IMR-90 (cell line): ENCODE measurements around the gene TGFBRAP1. TPM values are rescaled to one million over a fixed set of nuclear protein-coding genes. Genes with fewer than 3 reads are reported as not detected.

Experiments
- ATAC-seq: fragments of 200-7000 bp; cut with Tn5 transposase; 2 replicates; pipeline ENCODE4 v1.9.1; 2020; ENCODE audit warnings: low read depth, mild to moderate bottlenecking, moderate library complexity
- BruUV-seq: library from RNA; stranded (reverse); fragments of 400-500 nt; replicated peaks from 2 replicates; lab custom pipeline; 2021; lab: Mats Ljungman, UMichigan
- CTCF ChIA-PET: fragments of 300-600 bp; formaldehyde crosslinking; extraction: SDS; loops from one replicate; lab custom pipeline; 2021; ENCODE audit warnings: antibody characterized with exemption; lab: Yijun Ruan, JAX
- POLR2A ChIA-PET: fragments of 300-600 bp; sonication (Branson Sonifier 250); formaldehyde crosslinking; loops from one replicate; lab custom pipeline; 2022; ENCODE audit warnings: antibody characterized with exemption; ENCODE audit not compliant: unreplicated experiment; lab: Charles Lee
- DNase-seq: peaks from one replicate; pipeline ENCODE4 v3.0.0; 2013
- H2AFZ ChIP-seq: replicated peaks from 2 replicates; pipeline ENCODE3; 2013; ENCODE audit warnings: low read length, mild to moderate bottlenecking; ENCODE audit not compliant: poor library complexity
- H2AK5ac ChIP-seq: 2 replicates; pipeline ENCODE4 v1.6.1; 2013; ENCODE audit warnings: low read depth, low read length, inconsistent platforms
- H2AK9ac ChIP-seq: replicated peaks from 2 replicates; pipeline ENCODE3; 2013; ENCODE audit warnings: mild to moderate bottlenecking, low read depth, low read length, moderate library complexity; ENCODE audit not compliant: poor library complexity
- H2BK120ac ChIP-seq: 2 replicates; pipeline ENCODE4 v1.6.1; 2013; ENCODE audit warnings: low read depth, low read length, inconsistent platforms
- H2BK15ac ChIP-seq: 3 replicates; pipeline ENCODE4 v1.6.1; 2013; ENCODE audit warnings: low read depth, low read length, inconsistent platforms
- H2BK20ac ChIP-seq: 2 replicates; pipeline ENCODE4 v1.6.1; 2013; ENCODE audit warnings: low read depth, mild to moderate bottlenecking, inconsistent platforms, low read length, moderate library complexity
- H2BK5ac ChIP-seq: 2 replicates; pipeline ENCODE4 v1.6.1; 2013; ENCODE audit warnings: mild to moderate bottlenecking, low read depth, low read length, inconsistent platforms; ENCODE audit not compliant: poor library complexity, severe bottlenecking
- H3K14ac ChIP-seq: replicated peaks from 2 replicates; pipeline ENCODE4 v1.6.1; 2013; ENCODE audit warnings: low read depth, low read length, inconsistent platforms
- H3K18ac ChIP-seq: 2 replicates; pipeline ENCODE4 v1.6.1; 2013; ENCODE audit warnings: low read depth, low read length, control low read depth
- H3K23ac ChIP-seq: 2 replicates; pipeline ENCODE4 v1.6.1; 2013; ENCODE audit warnings: low read depth, low read length, inconsistent platforms
- H3K27ac ChIP-seq: 2 replicates; pipeline ENCODE4 v1.5.1; 2013; ENCODE audit warnings: mild to moderate bottlenecking, control low read depth, low read length; ENCODE audit not compliant: insufficient read depth
- H3K27me3 ChIP-seq: 2 replicates; pipeline ENCODE4 v1.6.1; 2013; ENCODE audit warnings: low read length; ENCODE audit not compliant: control insufficient read depth, insufficient read depth
- H3K36me3 ChIP-seq: 2 replicates; pipeline ENCODE4 v1.6.1; 2013; ENCODE audit warnings: low read length, mixed read lengths; ENCODE audit not compliant: control insufficient read depth, insufficient read depth
- H3K4ac ChIP-seq: 2 replicates; pipeline ENCODE4 v1.6.1; 2013; ENCODE audit warnings: low read depth, low read length, inconsistent platforms
- H3K4me1 ChIP-seq: 2 replicates; pipeline ENCODE4 v1.6.1; 2013; ENCODE audit warnings: low read length, mixed read lengths; ENCODE audit not compliant: control insufficient read depth, insufficient read depth
- H3K4me2 ChIP-seq: 2 replicates; pipeline ENCODE4 v1.6.1; 2013; ENCODE audit warnings: low read depth, mild to moderate bottlenecking, control low read depth, low read length, moderate library complexity
- H3K4me3 ChIP-seq: 2 replicates; pipeline ENCODE4 v1.5.1; 2013; ENCODE audit warnings: low read depth, mild to moderate bottlenecking, control low read depth, low read length, moderate library complexity; ENCODE audit not compliant: insufficient read depth
- H3K56ac ChIP-seq: 2 replicates; pipeline ENCODE4 v1.6.1; 2013; ENCODE audit warnings: low read length, inconsistent platforms; ENCODE audit not compliant: insufficient read depth; ENCODE audit errors: extremely low read depth
- H3K79me1 ChIP-seq, 2 experiments: 2 replicates each; pipeline ENCODE4 v1.6.1; 2013; ENCODE audit warnings: low read length in 2 of 2, inconsistent platforms in 1 of 2, low read depth in 1 of 2
- H3K9ac ChIP-seq: 2 replicates; pipeline ENCODE4 v1.6.1; 2013; ENCODE audit warnings: low read depth, low read length, control low read depth
- H3K9me1 ChIP-seq: 2 replicates; pipeline ENCODE4 v1.6.1; 2013; ENCODE audit warnings: low read length, inconsistent platforms; ENCODE audit not compliant: insufficient read depth
- H3K9me3 ChIP-seq: 2 replicates; pipeline ENCODE4 v1.6.1; 2013; ENCODE audit warnings: low read length; ENCODE audit not compliant: control insufficient read depth, insufficient read depth
- H4K20me1 ChIP-seq: 2 replicates; pipeline ENCODE4 v1.6.1; 2013; ENCODE audit warnings: low read length, inconsistent platforms; ENCODE audit not compliant: insufficient read depth
- H4K5ac ChIP-seq: 2 replicates; pipeline ENCODE4 v1.6.1; 2013; ENCODE audit warnings: mild to moderate bottlenecking, low read depth, low read length, control low read depth
- H4K8ac ChIP-seq, 2 experiments: 2 replicates each; pipeline ENCODE4 v1.6.1; 2013; ENCODE audit warnings: low read depth in 2 of 2, low read length in 2 of 2, control low read depth in 1 of 2, inconsistent platforms in 1 of 2
- H4K91ac ChIP-seq: 2 replicates; pipeline ENCODE4 v1.6.1; 2013; ENCODE audit warnings: low read depth, low read length, inconsistent platforms; ENCODE audit not compliant: insufficient read depth
- BHLHE40 ChIP-seq: fragments of 150-350 bp; IDR thresholded peaks from 2 replicates; pipeline ENCODE4 v1.6.1; 2016; ENCODE audit warnings: mild to moderate bottlenecking, low read depth, low read length
- CEBPB ChIP-seq: IDR thresholded peaks from 2 replicates; pipeline ENCODE4 v1.6.1; 2012; ENCODE audit warnings: low read depth, low read length, improper control_type of control experiment
- CHD1 ChIP-seq: IDR thresholded peaks from 2 replicates; pipeline ENCODE4 v1.6.1; 2012; ENCODE audit warnings: low read depth, low read length, improper control_type of control experiment
- CTCF ChIP-seq: conservative IDR thresholded peaks from 2 replicates; pipeline ENCODE4 v1.5.1; 2012; ENCODE audit warnings: mild to moderate bottlenecking, low read depth, low read length, improper control_type of control experiment
- FOS ChIP-seq: fragments of 150-350 bp; IDR thresholded peaks from 2 replicates; pipeline ENCODE4 v1.6.1; 2016; ENCODE audit warnings: low read depth, low read length
- MAFK ChIP-seq: IDR thresholded peaks from 2 replicates; pipeline ENCODE4 v1.6.1; 2012; ENCODE audit warnings: low read depth, low read length, improper control_type of control experiment
- MAZ ChIP-seq: IDR thresholded peaks from 2 replicates; pipeline ENCODE4 v1.6.1; 2012; ENCODE audit warnings: low read depth, mild to moderate bottlenecking, low read length, improper control_type of control experiment, moderate library complexity, borderline replicate concordance
- MXI1 ChIP-seq: IDR thresholded peaks from 2 replicates; pipeline ENCODE4 v1.6.1; 2012; ENCODE audit warnings: low read depth, mild to moderate bottlenecking, low read length, moderate library complexity, borderline replicate concordance
- NFE2L2 ChIP-seq: fragments of 150-350 bp; IDR thresholded peaks from 2 replicates; pipeline ENCODE4 v1.6.1; 2016; ENCODE audit warnings: low read depth, mild to moderate bottlenecking, low read length
- POLR2A ChIP-seq: IDR thresholded peaks from 2 replicates; pipeline ENCODE4 v1.6.1; 2012; ENCODE audit warnings: mild to moderate bottlenecking, low read depth, low read length
- RCOR1 ChIP-seq: IDR thresholded peaks from 2 replicates; pipeline ENCODE4 v1.6.1; 2012; ENCODE audit warnings: mild to moderate bottlenecking, low read length, improper control_type of control experiment; ENCODE audit not compliant: insufficient replicate concordance
- RFX5 ChIP-seq: IDR thresholded peaks from 2 replicates; pipeline ENCODE4 v1.8.0; 2012; ENCODE audit warnings: low read depth, mild to moderate bottlenecking, low read length, moderate library complexity
- SMC3 ChIP-seq: fragments of 150-350 bp; IDR thresholded peaks from 2 replicates; pipeline ENCODE4 v1.6.1; 2016; ENCODE audit warnings: low read depth, mild to moderate bottlenecking, antibody characterized with exemption, low read length, moderate library complexity
- WGBS, 2 experiments: methylation state at CpG; one replicate each; pipeline versions ENCODE4 v1.1.5 to v1.1.7; 2013; ENCODE audit warnings: missing lambda C conversion rate in 2 of 2; ENCODE audit not compliant: insufficient read length in 1 of 2; ENCODE audit errors: extremely low coverage in 2 of 2; 5-methylcytosine and 5-hydroxymethylcytosine counted together
- dilution Hi-C: fragments of 300-500 bp; cut with HindIII; formaldehyde crosslinking; loops from one replicate; pipeline ENCODE4 v1.14.3; 2018; ENCODE audit warnings: low sequenced_read_pairs; ENCODE audit not compliant: unreplicated experiment
- in situ Hi-C: fragments of 300-500 bp; cut with MboI; formaldehyde crosslinking; loops from 3 replicates; pipeline ENCODE4 v1.14.3; 2019; ENCODE audit warnings: low sequenced_read_pairs, inconsistent platforms, mixed read lengths
- intact Hi-C: fragments of 100-400 bp; cut with micrococcal nuclease; formaldehyde crosslinking; loops from 2 replicates; pipeline ENCODE4 v1.10.0; 2022
- polyA plus RNA-seq, 3 experiments: library from polyadenylated mRNA; depleted of rRNA; stranded (reverse); fragments of >200 nt; gene quantifications; 2 replicates each; pipeline ENCODE4 v1.2.3, GENCODE V29; 2012; ENCODE audit warnings: low replicate concordance in 1 of 3
- total RNA-seq: library from RNA; depleted of rRNA; stranded (reverse); fragments of >200 nt; gene quantifications from 2 replicates; pipeline ENCODE4 v1.2.3, GENCODE V29; 2012
- TF ChIP-seq, protein P1 (sequence below): fragments of 150-350 bp; IDR thresholded peaks from 2 replicates; pipeline ENCODE4 v1.6.1; 2017; ENCODE audit warnings: mild to moderate bottlenecking, antibody characterized with exemption, low read length, low read depth
- TF ChIP-seq, protein P2 (sequence below): fragments of 150-350 bp; IDR thresholded peaks from 2 replicates; pipeline ENCODE4 v1.6.1; 2016; ENCODE audit warnings: low read depth, mild to moderate bottlenecking, low read length, moderate library complexity, borderline replicate concordance

Gene TGFBRAP1
- total and polyA plus RNA-seq, 2 of the 4 experiments (the other 2 are of a cell fraction): 7.2 to 10.4 TPM

DNA sequence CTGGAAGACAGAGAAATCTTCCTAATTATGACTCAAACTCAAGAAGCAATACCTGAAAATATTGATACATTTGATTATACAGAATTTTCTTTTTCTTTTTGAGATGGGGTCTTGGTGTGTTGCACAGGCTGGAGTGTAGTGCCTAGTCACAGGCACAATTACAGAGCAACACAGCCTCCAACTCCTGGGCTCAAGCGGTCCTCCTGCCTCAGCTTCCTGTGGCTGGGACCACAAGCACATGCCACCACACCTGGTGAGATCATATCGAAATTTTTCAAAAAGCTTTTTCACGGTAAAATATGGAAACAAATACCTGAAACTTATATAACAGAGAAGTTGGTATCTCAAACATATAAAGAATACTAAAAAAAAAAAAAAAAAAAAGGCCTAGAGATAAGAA, 27.9 kb downstream of the TGFBRAP1 start:
- Histone ChIP-seq H2AK5ac (no peak overlapping the region), H3K4me3 (no peak overlapping the region), H2BK120ac (no peak overlapping the region), H2AFZ (no peak overlapping the region), H3K4ac (no peak overlapping the region), H3K36me3 (peaks cover 7% of the 10 kb centered on the region), H4K8ac (no peak overlapping the region), H3K9ac (no peak overlapping the region), H3K9me1 (0 out of 2 replicates have a peak, but pooled peaks cover 7% of the 10 kb centered on the region), H2BK5ac (no peak overlapping the region), H3K9me3 (no peaks in the 10 kb centered on the region), H2AK9ac (no peak overlapping the region), H3K27ac (no peak overlapping the region), H3K4me1 (no peaks in the 10 kb centered on the region; the same call in 1 of the 2 replicates), H4K91ac (no peak overlapping the region), H3K79me1 (peaks cover 6 to 29% of the 10 kb centered on the region in 2 experiments; a peak in 3 of 4 replicates), H4K20me1 (peaks cover 8% of the 10 kb centered on the region; the same call in 1 of the 2 replicates), H2BK15ac (no peak overlapping the region), H4K5ac (no peak overlapping the region), H3K14ac (no peak overlapping the region), H2BK20ac (no peak overlapping the region), H3K18ac (no peak overlapping the region), H3K23ac (no peak overlapping the region), H3K27me3 (no peaks in the 10 kb centered on the region), H3K56ac (no peak overlapping the region), H3K4me2 (no peak overlapping the region)
- intact Hi-C loops (no loop called here), dilution Hi-C loops (no loop called here), in situ Hi-C loops (no loop called here)
- TF ChIP-seq, protein P1, sequence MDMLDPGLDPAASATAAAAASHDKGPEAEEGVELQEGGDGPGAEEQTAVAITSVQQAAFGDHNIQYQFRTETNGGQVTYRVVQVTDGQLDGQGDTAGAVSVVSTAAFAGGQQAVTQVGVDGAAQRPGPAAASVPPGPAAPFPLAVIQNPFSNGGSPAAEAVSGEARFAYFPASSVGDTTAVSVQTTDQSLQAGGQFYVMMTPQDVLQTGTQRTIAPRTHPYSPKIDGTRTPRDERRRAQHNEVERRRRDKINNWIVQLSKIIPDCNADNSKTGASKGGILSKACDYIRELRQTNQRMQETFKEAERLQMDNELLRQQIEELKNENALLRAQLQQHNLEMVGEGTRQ: no peak
- TF ChIP-seq MAZ: no peak
- TF ChIP-seq CHD1: no peak
- TF ChIP-seq CEBPB: no peak
- TF ChIP-seq, protein P2, sequence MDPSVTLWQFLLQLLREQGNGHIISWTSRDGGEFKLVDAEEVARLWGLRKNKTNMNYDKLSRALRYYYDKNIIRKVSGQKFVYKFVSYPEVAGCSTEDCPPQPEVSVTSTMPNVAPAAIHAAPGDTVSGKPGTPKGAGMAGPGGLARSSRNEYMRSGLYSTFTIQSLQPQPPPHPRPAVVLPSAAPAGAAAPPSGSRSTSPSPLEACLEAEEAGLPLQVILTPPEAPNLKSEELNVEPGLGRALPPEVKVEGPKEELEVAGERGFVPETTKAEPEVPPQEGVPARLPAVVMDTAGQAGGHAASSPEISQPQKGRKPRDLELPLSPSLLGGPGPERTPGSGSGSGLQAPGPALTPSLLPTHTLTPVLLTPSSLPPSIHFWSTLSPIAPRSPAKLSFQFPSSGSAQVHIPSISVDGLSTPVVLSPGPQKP: no peak
- no peak for TF ChIP-seq SMC3
- TF ChIP-seq RFX5: no peak
- no peak for TF ChIP-seq CTCF
- no peak for TF ChIP-seq FOS
- no peak for TF ChIP-seq BHLHE40
- TF ChIP-seq NFE2L2: no peak
- TF ChIP-seq RCOR1: no peak
- TF ChIP-seq POLR2A: no peak
- no peak for TF ChIP-seq MXI1
- TF ChIP-seq MAFK: no peak
- no CpG with 5 or more reads among the region's 3 CpGs for WGBS, 2 experiments
- ChIA-PET CTCF (no interaction called here), POLR2A (no interaction called here)
- DNase-seq: no peak
- BruUV-seq: no TSS peak
- ATAC-seq: no peak
